ENCODE measurements around the gene CYP2C9.

- TF ChIP-seq POLR2AphosphoS5 (IDR thresholded peaks at IDR 0.05), result no peak
- no peak for TF ChIP-seq CTCF (IDR thresholded peaks at IDR 0.05)
These were observed at the start of gene CYP2C9 for GRCh38 chr10:94938383-94938782.
